CD4-positive, alpha-beta T cell treated with Interleukin-21 for 1 hour (primary cell): ENCODE results near the gene ARHGEF1.
"Not testable (repeated sequence)": the region's sequence is repeated elsewhere in the genome, so short reads cannot be mapped to it uniquely, and the experiment has no call there.

Source experiments
- DNase-seq: peaks from one replicate; pipeline ENCODE4 v3.0.0-alpha.2; 2020

The ARHGEF1 gene

GRCh38 chr19:41906916-41907680 lies 24.1 kb downstream of the ARHGEF1 start:
- no peak for DNase-seq

DNA sequence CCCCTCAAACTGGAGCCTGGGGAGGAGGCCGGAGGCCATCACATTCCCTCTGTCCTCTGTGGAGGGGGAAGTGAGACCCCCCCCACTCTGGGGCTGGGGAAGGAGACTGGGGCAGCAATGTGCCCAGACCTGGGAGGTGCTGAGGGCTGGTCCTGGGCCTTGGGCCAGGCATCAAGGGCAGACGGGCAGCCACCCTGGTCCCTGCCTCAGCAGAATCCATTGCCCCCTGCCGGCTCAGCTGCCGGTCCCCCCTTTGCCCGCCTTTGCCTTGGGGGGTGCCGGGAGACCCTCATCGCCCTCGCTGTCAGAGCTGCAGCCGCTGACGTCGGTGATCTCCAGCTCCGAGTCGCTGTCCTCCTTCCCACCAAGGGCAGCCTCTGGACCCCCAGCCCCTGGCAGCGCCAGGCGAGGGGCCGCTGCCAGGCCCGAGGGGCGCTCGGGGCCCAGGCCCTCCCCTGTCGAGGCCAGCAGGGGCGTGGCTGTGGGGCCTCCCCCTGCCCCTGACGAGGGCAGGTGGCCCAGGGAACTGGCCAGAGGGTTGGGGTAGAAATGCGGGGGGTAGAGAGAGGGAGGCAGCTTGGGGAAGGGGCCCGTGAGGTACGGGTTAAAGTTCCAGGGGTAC lies 25.1 kb downstream of the ARHGEF1 start:
- no peak for DNase-seq

DNA sequence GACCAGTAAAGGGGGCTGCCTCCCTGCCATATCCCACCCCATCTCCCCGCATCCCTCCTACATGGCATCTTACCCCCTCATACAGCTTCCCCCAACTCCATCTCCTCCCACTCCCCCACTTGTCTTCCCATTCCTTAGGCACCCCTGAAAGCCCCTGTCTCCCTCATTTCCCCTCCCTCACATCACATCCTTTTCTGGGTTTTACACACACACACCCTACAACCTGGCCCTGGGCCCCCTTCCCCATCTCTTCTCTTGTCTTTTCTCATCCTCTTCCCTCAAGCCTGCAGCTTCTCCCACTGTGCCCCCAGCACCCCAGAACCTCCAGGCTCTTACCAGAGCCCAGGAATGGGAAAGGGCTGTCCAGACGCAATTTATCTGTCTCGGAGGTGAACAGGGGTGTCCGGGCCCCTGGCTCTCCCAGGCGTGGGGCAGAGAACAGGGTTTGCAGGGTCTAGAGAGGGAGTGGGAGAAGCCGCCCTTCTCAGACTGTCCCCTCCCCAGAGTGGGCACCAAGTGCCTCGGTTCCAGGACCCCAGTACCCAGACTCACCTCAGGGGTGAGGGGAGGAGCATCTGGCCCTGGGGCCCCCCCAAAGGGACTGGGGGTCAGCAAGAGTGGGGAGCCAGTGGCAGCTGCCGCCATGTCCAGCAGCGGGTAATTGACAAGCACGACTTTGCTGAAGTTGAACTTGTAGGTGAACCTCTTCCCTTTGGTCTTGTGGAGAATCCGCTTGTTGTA lies 25.9 kb downstream of the ARHGEF1 start:
- no peak for DNase-seq

GRCh38 chr19:41909706-41910105 lies 26.7 kb downstream of the ARHGEF1 start:
- DNase-seq = no peak

GRCh38 chr19:41910240-41910991 lies 27.4 kb downstream of the ARHGEF1 start:
- DNase-seq = no peak

DNA sequence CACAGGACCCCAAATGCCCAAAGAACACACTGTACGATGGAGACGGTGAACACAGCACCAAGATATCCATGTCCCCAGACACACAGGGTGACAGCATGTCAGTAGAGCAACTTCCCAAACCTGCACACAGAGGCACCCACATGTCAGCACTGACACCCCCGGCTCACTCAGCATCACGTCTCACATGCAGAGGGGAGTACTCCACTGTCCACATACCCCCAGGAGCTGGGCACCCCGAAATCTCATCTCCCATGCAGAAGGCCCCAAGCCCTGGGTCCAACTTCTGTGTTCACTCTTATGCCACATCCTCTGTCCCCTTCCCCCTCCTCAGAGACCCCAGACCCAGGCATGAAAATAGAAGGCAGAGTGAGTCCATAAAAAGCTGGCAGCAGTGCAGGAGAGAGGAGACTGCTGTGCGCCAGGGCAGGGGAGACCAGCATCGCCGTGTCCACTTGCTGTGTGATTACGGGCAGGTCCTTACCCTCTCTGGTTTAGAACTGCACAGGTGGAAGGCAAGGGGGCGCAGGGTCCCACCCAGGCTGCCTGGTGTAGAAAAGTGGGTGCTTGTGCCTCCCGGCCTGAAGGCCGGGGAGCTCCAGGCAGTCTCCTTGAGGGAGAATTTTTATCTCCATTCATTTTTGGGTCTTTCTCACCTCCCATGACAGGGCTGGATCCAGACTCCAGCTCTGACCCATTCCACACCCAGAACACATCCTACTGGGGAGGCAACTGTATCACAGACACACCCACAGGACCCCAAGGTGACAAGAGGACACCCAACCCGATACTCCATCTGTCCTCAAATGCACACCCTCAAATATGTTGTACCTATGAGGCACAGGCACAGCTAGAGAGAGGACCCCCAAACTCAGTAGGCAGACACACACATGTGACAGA lies 28.3 kb downstream of the ARHGEF1 start:
- no peak for DNase-seq

GRCh38 chr19:41911889-41912731 lies 29.1 kb downstream of the ARHGEF1 start:
- DNase-seq = no peak

DNA sequence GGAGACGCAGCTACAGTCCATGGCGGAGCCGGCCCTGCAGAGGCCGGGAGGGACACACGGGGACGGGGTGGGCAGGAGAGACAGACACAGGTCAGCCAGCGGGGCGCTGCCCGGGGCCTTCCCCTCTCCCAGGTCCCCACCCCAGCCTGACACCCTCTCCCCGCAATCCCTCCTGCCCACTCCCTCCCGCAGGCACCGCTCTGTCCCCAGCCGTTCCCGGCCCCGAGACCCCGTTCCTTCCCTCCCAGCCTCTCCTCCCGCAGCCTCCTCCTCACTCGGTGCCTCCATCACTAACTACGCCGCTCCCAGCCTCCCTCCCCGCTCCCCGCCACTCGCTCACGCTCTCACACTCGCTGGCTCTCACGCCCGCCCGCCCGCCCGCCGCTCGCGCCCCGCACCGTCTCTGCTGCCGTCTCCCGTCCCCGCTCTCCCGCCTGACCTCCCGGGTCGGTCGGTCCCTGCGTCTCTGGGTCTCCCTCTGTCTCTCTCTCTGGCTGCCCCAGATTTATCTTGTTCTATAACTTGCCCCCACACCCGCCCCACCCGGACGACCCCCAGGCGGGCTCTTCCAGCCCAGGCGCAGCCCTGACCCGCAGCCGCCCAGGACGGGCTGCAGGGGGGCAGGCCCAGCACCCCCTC lies 30.0 kb downstream of the ARHGEF1 start:
- no peak for DNase-seq

DNA sequence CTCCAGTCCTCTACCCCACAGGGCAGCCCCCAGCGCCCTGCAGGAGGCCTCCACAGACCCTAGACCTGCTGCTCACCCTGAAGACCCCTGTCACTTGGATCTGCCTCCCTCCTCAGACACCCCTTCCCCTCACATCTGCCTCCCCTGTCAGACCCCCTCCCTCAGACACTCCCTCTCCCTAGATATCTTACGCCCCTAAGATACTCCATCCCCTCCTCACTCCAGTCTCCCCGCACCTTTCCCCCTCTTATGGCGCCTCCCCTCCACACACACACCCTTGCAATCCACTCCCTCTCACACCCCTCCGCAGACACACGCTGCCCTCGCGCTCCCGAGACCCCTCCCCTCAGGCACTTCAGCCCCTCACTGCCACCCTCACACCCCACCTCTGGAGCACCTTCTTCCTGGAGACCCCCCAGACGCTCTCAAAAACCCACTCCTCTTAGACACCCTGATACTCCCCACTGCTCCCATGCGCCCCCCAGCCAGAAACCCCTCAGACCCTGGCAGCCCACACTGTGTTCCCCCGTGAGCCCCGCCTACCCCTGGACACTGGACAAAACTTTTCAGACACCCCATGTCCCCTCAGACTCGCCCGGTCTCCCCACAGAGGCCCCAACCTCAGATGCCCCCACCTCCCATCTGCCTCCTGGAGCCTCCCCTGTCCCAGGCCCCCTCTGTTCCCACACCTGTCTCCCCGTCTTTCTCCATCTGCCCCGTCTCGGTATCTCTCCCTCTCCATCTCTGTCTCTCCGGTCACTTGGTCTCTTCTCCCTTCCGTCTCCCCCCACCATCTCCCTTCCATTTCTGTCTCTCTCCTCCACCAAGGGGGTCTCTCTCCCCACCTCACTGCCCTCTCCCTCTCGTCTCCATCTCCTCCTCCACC lies 30.8 kb downstream of the ARHGEF1 start:
- no peak for DNase-seq

GRCh38 chr19:41914424-41914834 lies 31.4 kb downstream of the ARHGEF1 start:
- DNase-seq = not testable (repeated sequence)

DNA sequence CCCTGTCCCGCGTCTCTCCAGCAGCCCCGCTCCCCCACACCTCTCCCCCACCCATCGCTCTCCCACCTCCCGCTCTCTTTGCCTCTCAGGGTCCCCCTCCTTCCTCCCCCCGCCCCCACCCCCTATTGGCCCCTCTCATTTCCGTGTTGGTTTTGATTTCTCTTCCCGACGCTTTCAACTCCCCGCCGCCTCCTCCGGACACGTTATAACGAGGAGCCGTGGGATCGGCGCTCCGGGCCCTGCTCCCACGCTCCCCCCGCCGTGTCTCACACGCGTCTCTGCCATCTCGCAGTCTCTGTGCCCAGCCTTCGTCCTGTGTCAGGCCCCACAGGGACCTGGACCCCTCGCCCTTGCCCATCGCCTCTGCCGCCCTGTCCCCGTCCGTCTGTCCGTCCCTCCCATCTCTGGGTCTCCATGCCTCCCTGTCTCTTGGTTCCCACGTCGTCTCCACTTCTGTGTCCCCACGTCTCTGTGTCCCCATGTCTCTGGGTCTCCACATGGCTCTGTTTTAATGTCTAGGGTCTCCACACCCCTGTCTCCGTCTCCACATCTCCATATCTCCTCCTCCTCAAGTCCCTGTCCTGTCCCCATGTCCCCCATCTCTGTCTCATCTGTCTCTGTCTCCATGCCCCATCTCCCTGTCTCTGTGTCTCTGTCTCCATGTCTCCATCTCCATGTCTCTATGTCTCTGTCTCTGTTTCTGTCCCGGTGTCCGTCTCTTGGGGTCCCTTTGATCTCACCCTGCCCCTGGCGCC lies 32.2 kb downstream of the ARHGEF1 start:
- no peak for DNase-seq

DNA sequence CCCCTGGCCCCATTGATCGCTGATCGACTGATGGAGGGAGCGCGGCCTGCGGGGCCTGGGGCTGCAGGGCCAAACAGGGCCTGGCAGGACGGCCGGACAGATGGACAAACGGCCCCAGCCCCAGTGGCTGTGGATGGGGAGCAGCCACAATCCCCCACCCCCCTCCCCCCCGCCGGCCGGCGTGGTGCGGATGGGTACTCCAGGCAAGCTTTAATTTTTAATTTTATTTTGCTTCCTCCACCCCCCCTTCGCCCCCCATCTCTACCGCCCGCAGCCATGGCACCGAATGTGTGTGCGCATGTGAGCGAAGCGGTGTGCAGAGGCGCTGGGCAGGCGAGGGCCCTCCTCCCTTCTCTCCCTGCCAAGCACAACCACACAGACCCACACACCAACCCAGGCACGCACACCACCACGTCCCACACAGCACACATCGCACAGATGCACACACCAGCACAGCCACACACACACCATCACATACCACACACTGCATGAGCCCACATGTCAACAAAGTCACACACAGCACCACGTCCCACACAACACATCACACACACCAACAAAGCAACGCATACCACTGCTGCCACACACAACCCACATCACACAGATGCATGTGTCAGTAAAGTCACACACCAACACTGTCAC lies 32.9 kb downstream of the ARHGEF1 start:
- DNase-seq = no peak

DNA sequence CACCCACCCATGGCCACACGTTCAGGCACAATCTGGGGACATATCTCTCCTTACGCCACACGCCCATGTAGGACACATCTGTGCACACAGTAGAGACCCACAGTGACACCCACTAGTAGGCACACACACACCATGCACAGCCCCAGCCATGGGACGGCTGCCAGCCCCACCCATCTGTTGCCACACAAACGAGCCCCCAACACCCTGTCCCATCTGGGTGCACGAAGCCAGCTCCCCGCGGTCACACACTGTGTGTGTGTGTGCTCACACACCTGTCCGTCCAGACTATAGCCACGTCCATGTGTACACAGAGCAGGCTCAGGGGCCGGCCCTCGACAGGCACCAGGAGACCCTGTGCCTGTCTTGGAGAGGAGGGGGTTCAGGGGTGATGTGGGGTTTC lies 34.7 kb downstream of the ARHGEF1 start:
- no peak for DNase-seq

DNA sequence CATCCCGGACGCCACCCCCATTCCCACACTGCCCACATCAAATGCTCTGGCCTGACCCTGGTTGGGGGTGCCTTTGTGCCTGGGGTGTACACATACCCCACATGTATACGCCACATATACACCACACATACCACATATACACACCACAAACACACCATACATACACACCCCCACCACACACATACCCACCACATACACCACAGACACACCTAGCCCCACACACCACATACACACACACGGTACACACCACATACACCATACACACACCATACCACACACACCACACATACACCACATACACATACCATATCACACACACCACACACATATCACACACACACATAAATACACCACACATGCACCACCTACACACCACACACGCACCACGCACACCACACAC lies 35.1 kb downstream of the ARHGEF1 start:
- no peak for DNase-seq

- no peak for DNase-seq
These were observed 35.8 kb downstream of the ARHGEF1 start for GRCh38 chr19:41918653-41919244.

- no peak for DNase-seq
These were observed 37.1 kb downstream of the ARHGEF1 start for GRCh38 chr19:41919948-41920712.
